Osteocyte (in vitro differentiated cells): Measurements from ENCODE around the gene EFR3B. TPM values are rescaled to one million over a fixed set of nuclear protein-coding genes. Genes with fewer than 3 reads are reported as not detected.

Experiments used
- DNase-seq: peaks from one replicate; pipeline ENCODE4 v3.0.0; 2021; ENCODE audit warnings: mixed read lengths; ENCODE audit not compliant: unreplicated experiment; ENCODE audit errors: extremely low spot score
- H3K27ac Mint-ChIP-seq: one replicate; pipeline ENCODE4 v1.8.0; 2021; ENCODE audit warnings: mild to moderate bottlenecking, mixed read lengths; ENCODE audit not compliant: unreplicated experiment
- H3K27me3 Mint-ChIP-seq: one replicate; pipeline ENCODE4 v1.8.0; 2021; ENCODE audit warnings: mixed read lengths; ENCODE audit not compliant: unreplicated experiment
- H3K36me3 Mint-ChIP-seq: one replicate; pipeline ENCODE4 v1.8.0; 2021; ENCODE audit warnings: mixed read lengths; ENCODE audit not compliant: unreplicated experiment
- H3K4me1 Mint-ChIP-seq: one replicate; pipeline ENCODE4 v1.8.0; 2021; ENCODE audit warnings: mixed read lengths; ENCODE audit not compliant: unreplicated experiment
- H3K4me3 Mint-ChIP-seq: one replicate; pipeline ENCODE4 v1.8.0; 2021; ENCODE audit warnings: mild to moderate bottlenecking, moderate library complexity, mixed read lengths; ENCODE audit not compliant: unreplicated experiment
- H3K9me3 Mint-ChIP-seq: one replicate; pipeline ENCODE4 v1.8.0; 2021; ENCODE audit warnings: mixed read lengths; ENCODE audit not compliant: unreplicated experiment
- total RNA-seq: library from RNA; stranded (reverse); gene quantifications from 2 replicates; pipeline ENCODE4 v1.2.1, GENCODE V29; 2021
- TF ChIP-seq, protein P1 (sequence below): fragments of 200-600 bp; sonication (generic); IDR thresholded peaks from 2 replicates; pipeline ENCODE4 v1.5.0; 2021; ENCODE audit warnings: antibody characterized with exemption, mild to moderate bottlenecking, moderate library complexity

EFR3B gene
- total RNA-seq, 1 donor from 2014 or later = 1.3 TPM

DNA sequence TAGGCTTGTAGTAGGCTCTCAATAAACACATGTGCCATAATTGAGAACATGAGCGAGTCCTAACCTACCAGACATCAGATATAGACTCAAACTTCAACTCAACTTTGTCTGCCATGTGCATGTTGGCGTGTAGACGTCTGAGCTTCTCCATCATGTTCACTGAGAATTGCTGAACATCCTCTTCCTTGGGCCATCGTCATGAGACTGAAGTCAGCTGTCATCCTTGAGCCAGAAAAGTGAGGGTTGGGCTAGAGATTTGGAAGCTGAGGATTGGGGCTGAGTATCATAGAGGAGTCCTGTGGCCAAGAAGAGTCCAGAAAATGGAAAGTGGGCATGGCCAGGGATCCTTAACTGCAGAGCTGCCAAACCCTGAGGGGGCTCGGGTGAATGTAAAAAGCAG lies 7.8 kb upstream of the EFR3B start:
- no peak overlapping the region for H3K27ac Mint-ChIP-seq
- no peak for DNase-seq
- H3K4me1 Mint-ChIP-seq = no peaks in the 10 kb centered on the region
- H3K9me3 Mint-ChIP-seq = peaks cover 5% of the 10 kb centered on the region
- no peak overlapping the region for H3K4me3 Mint-ChIP-seq
- no peaks in the 10 kb centered on the region for H3K36me3 Mint-ChIP-seq
- TF ChIP-seq, protein P1, sequence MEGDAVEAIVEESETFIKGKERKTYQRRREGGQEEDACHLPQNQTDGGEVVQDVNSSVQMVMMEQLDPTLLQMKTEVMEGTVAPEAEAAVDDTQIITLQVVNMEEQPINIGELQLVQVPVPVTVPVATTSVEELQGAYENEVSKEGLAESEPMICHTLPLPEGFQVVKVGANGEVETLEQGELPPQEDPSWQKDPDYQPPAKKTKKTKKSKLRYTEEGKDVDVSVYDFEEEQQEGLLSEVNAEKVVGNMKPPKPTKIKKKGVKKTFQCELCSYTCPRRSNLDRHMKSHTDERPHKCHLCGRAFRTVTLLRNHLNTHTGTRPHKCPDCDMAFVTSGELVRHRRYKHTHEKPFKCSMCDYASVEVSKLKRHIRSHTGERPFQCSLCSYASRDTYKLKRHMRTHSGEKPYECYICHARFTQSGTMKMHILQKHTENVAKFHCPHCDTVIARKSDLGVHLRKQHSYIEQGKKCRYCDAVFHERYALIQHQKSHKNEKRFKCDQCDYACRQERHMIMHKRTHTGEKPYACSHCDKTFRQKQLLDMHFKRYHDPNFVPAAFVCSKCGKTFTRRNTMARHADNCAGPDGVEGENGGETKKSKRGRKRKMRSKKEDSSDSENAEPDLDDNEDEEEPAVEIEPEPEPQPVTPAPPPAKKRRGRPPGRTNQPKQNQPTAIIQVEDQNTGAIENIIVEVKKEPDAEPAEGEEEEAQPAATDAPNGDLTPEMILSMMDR = no peak
- peaks cover 16% of the 10 kb centered on the region for H3K27me3 Mint-ChIP-seq

DNA sequence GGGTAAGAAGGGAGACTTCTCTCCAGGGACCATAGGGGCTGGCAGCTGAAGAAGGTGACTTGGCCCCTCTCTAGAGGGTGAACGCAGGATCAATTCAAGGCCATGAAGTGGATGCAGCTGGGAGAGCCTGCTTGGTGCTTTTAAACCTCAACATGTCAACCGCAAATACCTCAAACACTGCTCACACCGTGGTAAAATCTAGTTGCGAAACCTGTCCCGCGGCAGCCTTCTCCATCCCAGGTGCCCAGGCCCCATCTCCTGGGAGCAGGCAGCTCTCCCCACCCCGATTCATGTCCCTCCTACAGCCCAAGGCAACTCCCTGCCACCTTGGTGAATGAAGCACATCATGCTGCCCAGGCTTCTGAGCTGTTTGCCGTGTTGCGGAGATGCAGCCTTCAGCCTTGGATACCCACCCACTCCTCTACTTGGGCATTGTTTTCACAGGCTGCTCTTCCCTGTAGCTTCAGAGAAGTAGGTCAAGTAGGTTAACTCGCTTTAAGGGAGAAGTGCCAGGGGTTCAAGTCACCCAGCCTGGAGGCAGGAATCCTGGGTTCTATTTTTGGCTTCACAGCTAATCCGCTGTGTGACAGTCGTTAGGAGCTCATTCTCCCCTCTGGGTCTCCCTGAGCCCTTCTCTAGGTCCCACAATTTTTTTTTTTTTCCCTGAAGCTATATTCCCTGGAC lies 6.2 kb upstream of the EFR3B start:
- TF ChIP-seq, protein P1 = no peak
- peaks cover 5% of the 10 kb centered on the region for H3K9me3 Mint-ChIP-seq

DNA sequence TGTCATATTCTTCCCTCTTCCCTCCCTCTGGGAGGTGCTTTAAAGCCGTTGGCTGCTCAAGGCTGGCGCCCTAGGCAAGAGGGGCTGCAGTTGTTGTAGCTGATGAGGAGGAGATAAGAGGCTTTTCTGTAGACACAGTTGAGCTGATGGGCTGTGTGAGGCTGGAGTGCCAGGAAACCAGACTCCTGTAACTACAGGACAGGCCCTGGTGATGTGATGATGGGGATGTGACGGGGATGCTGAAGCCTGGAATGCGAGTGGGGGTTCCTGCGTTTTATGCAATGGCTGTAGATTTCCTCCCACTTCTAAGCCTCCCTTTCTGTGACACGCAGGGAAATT lies 5.7 kb upstream of the EFR3B start:
- DNase-seq = no peak
- TF ChIP-seq, protein P1 = no peak

More for the DNA sequence above, 6.2 kb upstream of the EFR3B start:
- no peak overlapping the region for H3K4me3 Mint-ChIP-seq
- DNase-seq = no peak
- H3K27ac Mint-ChIP-seq = no peak overlapping the region
- H3K4me1 Mint-ChIP-seq = peaks cover under 1% of the 10 kb centered on the region
- no peaks in the 10 kb centered on the region for H3K36me3 Mint-ChIP-seq
- H3K27me3 Mint-ChIP-seq = peaks cover 16% of the 10 kb centered on the region

DNA sequence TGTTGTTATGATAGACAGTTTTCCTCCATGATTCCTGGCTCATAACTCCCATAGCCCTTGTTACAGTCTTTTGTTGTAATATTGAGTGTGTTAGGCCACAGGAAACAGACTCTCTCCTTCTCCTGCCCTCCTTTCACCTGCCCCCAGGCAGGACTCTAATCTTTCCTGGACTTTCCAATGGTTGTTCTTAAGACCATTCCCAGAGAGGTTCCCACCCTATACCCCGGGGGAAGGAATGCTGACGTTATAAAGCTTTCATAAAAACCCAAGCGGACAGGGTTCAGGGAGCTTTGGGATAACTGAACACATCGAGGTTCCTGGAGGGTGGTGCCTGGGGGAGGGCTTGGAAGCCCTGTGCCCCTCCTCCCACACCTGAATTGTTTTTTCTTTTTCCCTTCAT lies 2.8 kb upstream of the EFR3B start:
- H3K9me3 Mint-ChIP-seq = peaks cover 2% of the 10 kb centered on the region
- TF ChIP-seq, protein P1 = no peak

More for the DNA sequence above, 5.7 kb upstream of the EFR3B start:
- Mint-ChIP-seq H3K27ac (no peak overlapping the region), H3K4me3 (no peak overlapping the region), H3K9me3 (peaks cover 5% of the 10 kb centered on the region), H3K36me3 (no peaks in the 10 kb centered on the region), H3K27me3 (peaks cover 16% of the 10 kb centered on the region), H3K4me1 (peaks cover 3% of the 10 kb centered on the region)

GRCh38 chr2:25041307-25041927 lies 459 bp upstream of the EFR3B start:
- Mint-ChIP-seq H3K4me1 (peaks cover 22% of the 10 kb centered on the region), H3K27me3 (peaks cover 2% of the 10 kb centered on the region), H3K4me3 (peak overlapping the region; percentile 71), H3K9me3 (no peaks in the 10 kb centered on the region), H3K27ac (no peak overlapping the region), H3K36me3 (no peaks in the 10 kb centered on the region)
- DNase-seq = no peak
- TF ChIP-seq, protein P1 = peak; percentile 51

More for the DNA sequence above, 2.8 kb upstream of the EFR3B start:
- H3K4me3 Mint-ChIP-seq = no peak overlapping the region
- H3K27me3 Mint-ChIP-seq = peaks cover 8% of the 10 kb centered on the region
- H3K4me1 Mint-ChIP-seq = peaks cover 20% of the 10 kb centered on the region
- no peak overlapping the region for H3K27ac Mint-ChIP-seq
- DNase-seq = no peak
- H3K36me3 Mint-ChIP-seq = no peaks in the 10 kb centered on the region
